Measurements from ENCODE around the gene RNF151.

Gene RNF151

DNA sequence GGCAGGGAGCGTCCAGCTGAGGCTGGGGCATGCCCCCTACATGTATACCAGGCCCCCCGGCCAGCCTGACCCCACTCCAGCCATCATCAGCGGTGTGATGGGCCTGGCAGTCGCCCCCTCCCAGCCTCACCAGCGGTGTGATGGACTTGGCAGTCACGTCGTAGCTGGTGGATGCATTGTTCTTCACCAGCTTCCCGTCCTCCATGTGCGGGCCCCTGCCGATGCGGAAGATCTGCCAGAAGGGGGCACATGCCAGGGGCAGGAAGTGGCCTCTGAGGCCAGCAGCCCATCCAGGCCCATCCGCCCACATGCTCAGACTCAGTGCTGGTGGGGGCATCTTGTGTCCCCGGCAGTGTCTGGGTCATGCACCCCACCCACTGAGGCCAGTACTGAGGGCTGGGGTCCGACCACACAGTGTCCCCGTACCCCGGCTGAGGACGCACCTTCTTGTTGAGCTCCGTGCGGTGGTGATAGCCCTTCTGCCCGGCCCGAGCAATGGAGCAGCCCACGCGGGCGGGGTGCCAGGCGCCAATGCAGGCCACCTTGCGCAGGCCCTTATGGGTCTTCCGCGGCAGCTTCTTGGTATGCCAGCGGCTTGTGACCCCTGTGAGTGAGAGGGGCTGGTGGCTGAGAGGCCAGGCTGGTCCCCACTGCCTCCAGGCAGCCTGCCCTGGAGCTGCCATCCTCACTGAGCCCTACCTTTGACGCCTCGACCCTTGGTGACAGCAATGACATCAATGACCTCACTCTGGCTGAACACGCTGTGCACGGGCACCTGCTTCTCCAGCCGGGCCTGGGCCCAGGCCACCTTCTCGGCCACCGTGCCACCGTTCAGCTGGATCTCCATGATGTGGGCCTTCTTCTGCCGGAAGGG lies 19.9 kb upstream of the RNF151 start:
- H3K27ac ChIP-seq: no peak overlapping the region
- no peak for TF ChIP-seq CTCF (IDR thresholded peaks at IDR 0.05)

DNA sequence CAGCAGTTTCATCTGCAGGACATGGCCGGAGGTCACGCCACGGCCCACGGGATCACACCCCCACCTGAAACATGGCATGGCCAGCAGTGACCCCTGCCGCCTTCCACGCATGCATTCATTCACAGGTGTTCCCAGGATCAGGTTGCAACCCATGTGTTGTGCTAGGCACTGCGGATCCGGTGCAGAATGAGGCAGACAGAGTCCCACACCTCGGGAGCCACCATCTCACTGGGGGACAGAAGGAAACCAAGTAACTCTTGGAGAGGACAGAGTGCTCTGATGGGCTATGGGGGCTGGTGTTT lies 19.3 kb upstream of the RNF151 start:
- no peak for TF ChIP-seq ZFX (IDR thresholded peaks at IDR 0.05; ENCODE audit: borderline replicate concordance)
- TF ChIP-seq CTCF (IDR thresholded peaks at IDR 0.05): no peak
- H3K27ac ChIP-seq: no peak overlapping the region

GRCh38 chr16:1949507-1949906 lies 17.1 kb upstream of the RNF151 start:
- H3K27ac ChIP-seq: no peak overlapping the region
- no peak for TF ChIP-seq CTCF (IDR thresholded peaks at IDR 0.05)
- TF ChIP-seq ZFX (IDR thresholded peaks at IDR 0.05; ENCODE audit: borderline replicate concordance): no peak

DNA sequence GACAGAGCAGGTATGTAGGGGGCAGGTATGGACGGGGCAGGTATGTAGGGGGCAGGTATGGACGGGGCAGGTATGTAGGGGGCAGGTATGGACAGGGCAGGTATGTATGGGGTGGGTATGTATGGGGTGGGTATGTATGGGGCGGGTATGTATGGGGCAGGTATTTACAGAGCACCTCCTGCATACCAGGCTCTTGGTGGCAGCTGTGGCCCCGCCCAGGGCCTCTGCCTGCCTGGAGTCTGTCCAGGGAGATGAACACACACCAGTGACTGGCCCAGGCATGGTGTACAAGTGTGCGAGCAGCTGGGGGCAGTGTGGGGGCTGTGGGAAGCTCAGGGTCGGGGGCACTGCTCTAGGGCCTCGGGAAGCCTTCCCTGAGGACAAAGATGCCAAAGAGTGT lies 16.6 kb upstream of the RNF151 start:
- H3K27ac ChIP-seq: no peak overlapping the region
- no peak for TF ChIP-seq CTCF (IDR thresholded peaks at IDR 0.05)
- no peak for TF ChIP-seq ZFX (IDR thresholded peaks at IDR 0.05; ENCODE audit: borderline replicate concordance)

DNA sequence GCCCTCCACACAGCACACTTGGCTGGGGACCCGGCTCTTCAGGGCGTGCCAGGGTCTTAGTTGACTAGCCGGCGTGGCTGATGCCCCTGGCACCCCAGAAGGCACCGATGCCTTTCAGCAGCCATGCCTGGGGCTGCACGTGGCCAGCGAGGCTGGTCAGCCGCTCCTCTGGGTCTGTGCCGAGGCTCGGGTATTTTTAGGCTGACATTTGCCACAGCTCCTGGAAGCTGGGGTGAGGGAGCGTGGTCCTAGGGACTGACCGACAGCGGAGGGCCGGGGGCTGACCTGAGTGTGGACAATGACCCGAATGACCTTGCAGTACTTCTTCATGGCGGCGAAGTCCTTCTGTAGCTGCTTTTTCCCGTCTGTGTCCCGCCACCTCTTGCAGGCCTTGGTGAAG lies 16.1 kb upstream of the RNF151 start:
- no peak overlapping the region for H3K27ac ChIP-seq
- no peak for TF ChIP-seq CTCF (IDR thresholded peaks at IDR 0.05)
- TF ChIP-seq ZFX (IDR thresholded peaks at IDR 0.05; ENCODE audit: borderline replicate concordance): no peak

GRCh38 chr16:1953734-1954133 lies 12.9 kb upstream of the RNF151 start:
- H3K27ac ChIP-seq: no peak overlapping the region
- TF ChIP-seq ZFX (IDR thresholded peaks at IDR 0.05; ENCODE audit: borderline replicate concordance) (no peak), CTCF (IDR thresholded peaks at IDR 0.05) (no peak)

GRCh38 chr16:1957434-1958142 lies 9.1 kb upstream of the RNF151 start:
- H3K27ac ChIP-seq: peak overlapping the region; percentile 96

DNA sequence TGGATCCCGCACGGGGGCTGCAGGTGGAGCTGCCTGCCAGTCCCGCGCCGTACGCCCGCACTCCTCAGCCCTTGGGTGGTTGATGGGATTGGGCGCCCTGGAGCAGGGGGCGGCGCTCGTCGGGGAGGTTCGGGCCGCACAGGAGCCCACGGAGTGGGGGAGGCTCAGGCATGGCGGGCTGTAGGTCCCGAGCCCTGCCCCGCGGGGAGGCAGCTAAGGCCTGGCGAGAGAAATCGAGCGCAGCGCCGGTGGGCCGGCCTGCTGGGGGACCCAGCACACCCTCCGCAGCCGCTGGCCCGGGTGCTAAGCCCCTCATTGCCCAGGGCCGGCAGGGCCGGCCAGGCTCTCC lies 8.5 kb upstream of the RNF151 start:
- H3K27ac ChIP-seq: peak overlapping the region; percentile 96
